PC-3 (cell line): ENCODE results near the gene PEPD. TPM values are rescaled to one million over a fixed set of nuclear protein-coding genes. Genes with fewer than 3 reads are reported as not detected.
"Not testable (repeated sequence)": the region's sequence is repeated elsewhere in the genome, so short reads cannot be mapped to it uniquely, and the experiment has no call there.

Experiments
- ATAC-seq: fragments of 200-7000 bp; cut with Tn5 transposase; 2 replicates; pipeline ENCODE4 v1.9.1; 2020; ENCODE audit warnings: mild to moderate bottlenecking, moderate library complexity
- BruUV-seq: library from RNA; stranded (reverse); fragments of 400-500 nt; replicated peaks from 2 replicates; lab custom pipeline; 2021; lab: Mats Ljungman, UMichigan
- CTCF ChIA-PET: fragments of 300-600 bp; sonication (Branson Sonifier 250); formaldehyde crosslinking; loops from one replicate; lab custom pipeline; 2022; ENCODE audit warnings: antibody characterized with exemption; lab: Charles Lee
- POLR2A ChIA-PET: fragments of 300-600 bp; sonication (Branson Sonifier 250); formaldehyde crosslinking; loops from one replicate; lab custom pipeline; 2022; ENCODE audit warnings: antibody characterized with exemption; ENCODE audit not compliant: unreplicated experiment; lab: Charles Lee
- DNase-seq: peaks from one replicate; pipeline ENCODE4 v3.0.0-alpha.2; 2015
- H2AFZ ChIP-seq: fragments of 300-600 bp; sonication (generic); 2 replicates; pipeline ENCODE4 v1.6.0; 2016; ENCODE audit warnings: antibody characterized with exemption, low read length
- H3F3A ChIP-seq: fragments of 300-600 bp; sonication (generic); one replicate; pipeline ENCODE4 v1.6.0; 2017; ENCODE audit warnings: antibody characterized with exemption, low read length, control low read depth, mild to moderate bottlenecking; ENCODE audit not compliant: unreplicated experiment
- H3K27ac ChIP-seq: fragments of 300-600 bp; sonication (generic); 2 replicates; pipeline ENCODE4 v1.5.1; 2016; ENCODE audit warnings: mild to moderate bottlenecking, low read length
- H3K27me3 ChIP-seq: fragments of 300-600 bp; sonication (generic); 2 replicates; pipeline ENCODE4 v1.6.1; 2016; ENCODE audit warnings: low read length, mixed read lengths
- H3K36me3 ChIP-seq: fragments of 300-600 bp; sonication (generic); 2 replicates; pipeline ENCODE4 v1.6.1; 2016; ENCODE audit warnings: low read depth, mixed run types, low read length, mixed read lengths
- H3K4me1 ChIP-seq: fragments of 300-600 bp; sonication (generic); 2 replicates; pipeline ENCODE4 v1.5.1; 2016; ENCODE audit warnings: low read length; ENCODE audit not compliant: insufficient read depth
- H3K4me2 ChIP-seq: fragments of 300-600 bp; sonication (generic); 2 replicates; pipeline ENCODE4 v1.6.0; 2016; ENCODE audit warnings: low read length
- H3K4me3 ChIP-seq: fragments of 300-600 bp; sonication (generic); 2 replicates; pipeline ENCODE4 v1.5.1; 2016; ENCODE audit warnings: mild to moderate bottlenecking, low read length, mixed read lengths
- H3K79me2 ChIP-seq: fragments of 300-600 bp; sonication (generic); 2 replicates; pipeline ENCODE4 v1.6.1; 2017; ENCODE audit warnings: low read length, mixed read lengths
- H3K9ac ChIP-seq: fragments of 300-600 bp; sonication (generic); 2 replicates; pipeline ENCODE4 v1.6.0; 2016; ENCODE audit warnings: mild to moderate bottlenecking, low read length
- H3K9me2 ChIP-seq: fragments of 300-600 bp; sonication (generic); replicated peaks from 2 replicates; pipeline ENCODE4 v1.6.1; 2016; ENCODE audit warnings: mixed run types, low read length, mixed read lengths
- H3K9me3 ChIP-seq: fragments of 300-600 bp; sonication (generic); 2 replicates; pipeline ENCODE4 v1.6.1; 2016; ENCODE audit warnings: low read length, mixed read lengths
- H4K20me1 ChIP-seq: fragments of 300-600 bp; sonication (generic); 2 replicates; pipeline ENCODE4 v1.6.1; 2016; ENCODE audit warnings: low read length, mixed read lengths
- CTCF ChIP-seq: fragments of 300-600 bp; sonication (generic); conservative IDR thresholded peaks from 2 replicates; pipeline ENCODE4 v1.5.1; 2017; ENCODE audit warnings: antibody characterized with exemption, low read depth, mild to moderate bottlenecking, low read length
- EZH2 ChIP-seq: fragments of 300-600 bp; sonication (generic); IDR thresholded peaks from one replicate; pipeline ENCODE4 v1.6.1; 2017; ENCODE audit warnings: antibody characterized with exemption, mild to moderate bottlenecking, low read length; ENCODE audit not compliant: unreplicated experiment
- EZH2phosphoT487 ChIP-seq: fragments of 300-600 bp; sonication (generic); IDR thresholded peaks from 2 replicates; pipeline ENCODE4 v1.6.1; 2018; ENCODE audit warnings: mild to moderate bottlenecking, antibody characterized with exemption, low read length, borderline replicate concordance
- intact Hi-C: fragments of 100-400 bp; cut with micrococcal nuclease; formaldehyde crosslinking; loops from 2 replicates; pipeline ENCODE4 v1.9.0; 2023
- total RNA-seq: library from RNA; depleted of rRNA; stranded (reverse); fragments of >200 nt; gene quantifications from 2 replicates; pipeline ENCODE4 v1.2.3, GENCODE V29; 2014

PEPD gene
- total RNA-seq, 1 experiment from 2014 or later, result 53.4 TPM

GRCh38 chr19:33568706-33569105 lies 47.1 kb upstream of the PEPD start:
- Histone ChIP-seq H3K27me3 (peaks cover 28% of the 10 kb centered on the region), H3K27ac (no peak overlapping the region), H3K79me2 (no peaks in the 10 kb centered on the region), H3K4me1 (no peaks in the 10 kb centered on the region), H3K4me3 (no peak overlapping the region), H3K9me3 (no peaks in the 10 kb centered on the region), H3F3A (no peaks in the 10 kb centered on the region), H3K4me2 (no peak overlapping the region), H3K9ac (no peak overlapping the region), H4K20me1 (no peaks in the 10 kb centered on the region), H2AFZ (no peak overlapping the region), H3K36me3 (no peaks in the 10 kb centered on the region), H3K9me2 (no peaks in the 10 kb centered on the region)
- intact Hi-C loops, result no loop called here
- TF ChIP-seq EZH2phosphoT487, result no peak
- no peak for TF ChIP-seq EZH2
- no peak for TF ChIP-seq CTCF
- no peak for DNase-seq
- no peak for ATAC-seq
- ChIA-PET CTCF (no interaction called here), POLR2A (no interaction called here)
- BruUV-seq, result no TSS peak

GRCh38 chr19:33564836-33565338 lies 43.3 kb upstream of the PEPD start:
- Histone ChIP-seq H3K9me3 (no peaks in the 10 kb centered on the region), H3K27ac (no peak overlapping the region), H3K4me2 (no peak overlapping the region), H3K9me2 (no peaks in the 10 kb centered on the region), H3K4me1 (no peaks in the 10 kb centered on the region), H3K27me3 (peaks cover 16% of the 10 kb centered on the region; the same call in 1 of the 2 replicates), H3K36me3 (no peaks in the 10 kb centered on the region), H3K79me2 (no peaks in the 10 kb centered on the region), H3F3A (no peaks in the 10 kb centered on the region), H3K4me3 (no peak overlapping the region), H4K20me1 (no peaks in the 10 kb centered on the region), H2AFZ (no peak overlapping the region), H3K9ac (no peak overlapping the region)
- POLR2A ChIA-PET, result no interaction called here
- TF ChIP-seq EZH2phosphoT487 (no peak), EZH2 (no peak), CTCF (no peak)
- BruUV-seq, result no TSS peak
- intact Hi-C loops, result no loop called here
- ATAC-seq, result no peak
- CTCF ChIA-PET, result no interaction called here
- DNase-seq, result no peak

DNA sequence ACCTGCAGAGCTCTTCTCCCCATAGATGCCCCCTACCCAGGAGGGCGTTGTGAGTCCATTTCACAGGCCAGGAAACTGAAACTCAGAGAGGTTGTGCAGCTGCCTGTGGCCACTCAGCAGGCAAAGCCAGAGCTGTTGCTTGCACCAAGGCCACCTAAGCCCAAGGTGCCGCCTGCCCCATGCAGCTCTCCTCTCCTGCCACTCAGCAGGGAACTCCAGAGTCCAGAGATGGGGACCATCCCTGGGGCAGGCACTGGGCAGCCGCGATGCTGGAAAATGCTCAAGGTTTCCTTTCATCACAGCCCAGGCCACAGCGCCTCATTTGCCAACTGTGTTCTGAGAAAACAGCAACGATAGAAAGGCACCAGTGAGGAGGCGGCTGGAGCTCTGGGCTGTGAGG lies 41.0 kb upstream of the PEPD start:
- no peaks in the 10 kb centered on the region for H3F3A ChIP-seq
- H3K9me2 ChIP-seq, result no peaks in the 10 kb centered on the region
- ATAC-seq (no peak), DNase-seq (no peak)
- POLR2A ChIA-PET, result no interaction called here
- no peak overlapping the region for H3K27ac ChIP-seq
- H3K4me2 ChIP-seq, result no peak overlapping the region
- peaks cover 16% of the 10 kb centered on the region; the same call in 1 of the 2 replicates for H3K27me3 ChIP-seq
- no peaks in the 10 kb centered on the region for H3K36me3 ChIP-seq
- TF ChIP-seq CTCF (no peak), EZH2 (no peak), EZH2phosphoT487 (no peak)
- CTCF ChIA-PET, result no interaction called here
- no peaks in the 10 kb centered on the region for H3K79me2 ChIP-seq
- intact Hi-C loops, result no loop called here
- no peak overlapping the region for H2AFZ ChIP-seq
- H3K9me3 ChIP-seq, result no peaks in the 10 kb centered on the region
- H3K4me3 ChIP-seq, result no peak overlapping the region
- no TSS peak for BruUV-seq
- no peaks in the 10 kb centered on the region for H3K4me1 ChIP-seq
- H4K20me1 ChIP-seq, result no peaks in the 10 kb centered on the region
- no peak overlapping the region for H3K9ac ChIP-seq

- POLR2A ChIA-PET, H3K79me2 ChIP-seq, H3F3A ChIP-seq, H2AFZ ChIP-seq, H3K9me3 ChIP-seq, CTCF ChIA-PET, H3K4me1 ChIP-seq, H3K9me2 ChIP-seq, H4K20me1 ChIP-seq, H3K4me2 ChIP-seq, H3K4me3 ChIP-seq, DNase-seq, BruUV-seq, H3K27ac ChIP-seq, H3K36me3 ChIP-seq, intact Hi-C loops, ATAC-seq, H3K9ac ChIP-seq: not testable (repeated sequence)
- H3K27me3 ChIP-seq, result peaks cover 16% of the 10 kb centered on the region; the same call in 1 of the 2 replicates
These were observed 40.1 kb upstream of the PEPD start for GRCh38 chr19:33561666-33562065.
